Measurements from ENCODE around the gene CCDC88C.

- TF ChIP-seq CTCF (IDR thresholded peaks at IDR 0.05) (no peak), POLR2A (IDR thresholded peaks at IDR 0.05) (no peak)
These were observed 167.6 kb downstream of the CCDC88C start for GRCh38 chr14:91249841-91250616.
